Activated CD8-positive, alpha-beta memory T cell treated with anti-CD3 and anti-CD28 coated beads for 48 hours (primary cell): Measurements from ENCODE around the gene FBXW7.

ENCODE experiments used
- DNase-seq, 3 experiments: peaks; one replicate each; pipeline ENCODE4 v3.0.0-alpha.2; 2020; ENCODE audit warnings: low read depth in 2 of 3, low spot score in 2 of 3

The FBXW7 gene

GRCh38 chr4:152380185-152380584 lies 155.7 kb downstream of the FBXW7 start:
- no peak for DNase-seq

- no peak for DNase-seq
These were observed 161.1 kb downstream of the FBXW7 start for GRCh38 chr4:152374606-152375285.

- no peak for DNase-seq
These were observed 161.7 kb downstream of the FBXW7 start for GRCh38 chr4:152374153-152374552.

GRCh38 chr4:152372444-152372843 lies 163.4 kb downstream of the FBXW7 start:
- no peak for DNase-seq

- no peak for DNase-seq
These were observed 166.0 kb downstream of the FBXW7 start for GRCh38 chr4:152369902-152370295.

- no peak for DNase-seq
These were observed 166.5 kb downstream of the FBXW7 start for GRCh38 chr4:152369203-152369901.

- DNase-seq, result no peak
These were observed 167.9 kb downstream of the FBXW7 start for GRCh38 chr4:152368001-152368400.

- DNase-seq, result no peak
These were observed 171.0 kb downstream of the FBXW7 start for GRCh38 chr4:152364883-152365282.

GRCh38 chr4:152364383-152364782 lies 171.5 kb downstream of the FBXW7 start:
- DNase-seq, result no peak

- DNase-seq, result no peak
These were observed 172.0 kb downstream of the FBXW7 start for GRCh38 chr4:152363904-152364303.

GRCh38 chr4:152363086-152363485 lies 172.8 kb downstream of the FBXW7 start:
- DNase-seq, result no peak

GRCh38 chr4:152360045-152360410 lies 175.9 kb downstream of the FBXW7 start:
- no peak for DNase-seq

GRCh38 chr4:152359208-152360044 lies 176.5 kb downstream of the FBXW7 start:
- DNase-seq, result no peak

GRCh38 chr4:152357206-152357605 lies 178.7 kb downstream of the FBXW7 start:
- DNase-seq, result no peak

- DNase-seq, result no peak
These were observed 179.4 kb downstream of the FBXW7 start for GRCh38 chr4:152356428-152357034.

GRCh38 chr4:152352622-152353116 lies 183.2 kb downstream of the FBXW7 start:
- DNase-seq, result no peak

- no peak for DNase-seq
These were observed 183.7 kb downstream of the FBXW7 start for GRCh38 chr4:152352215-152352614.

- DNase-seq, result no peak
These were observed 184.8 kb downstream of the FBXW7 start for GRCh38 chr4:152351080-152351479.

GRCh38 chr4:152348670-152349069 lies 187.2 kb downstream of the FBXW7 start:
- DNase-seq, result no peak

- no peak for DNase-seq
These were observed 188.9 kb downstream of the FBXW7 start for GRCh38 chr4:152346979-152347378.

GRCh38 chr4:152346526-152346925 lies 189.4 kb downstream of the FBXW7 start:
- DNase-seq, result no peak
